ENCODE results near the gene DHRS7.

DNA sequence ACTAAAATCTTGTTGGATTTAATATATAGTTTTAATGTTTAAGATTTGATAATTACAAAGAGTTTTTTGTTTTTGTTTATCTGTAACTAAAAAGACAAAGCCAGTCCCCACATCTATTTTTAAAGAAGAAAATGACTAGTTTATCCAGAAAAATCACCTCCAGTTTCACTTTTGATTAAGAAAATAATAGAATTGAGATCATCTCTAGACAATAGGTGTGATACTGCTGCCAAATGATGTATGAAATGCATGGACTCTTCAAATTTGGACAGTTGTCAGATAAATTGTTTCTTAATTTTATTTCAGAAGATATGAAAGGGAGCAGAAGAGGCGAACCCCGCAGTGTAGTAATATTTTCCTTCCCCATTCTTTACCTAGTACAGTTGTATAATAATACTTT lies 53.5 kb downstream of the DHRS7 start:
- TF ChIP-seq, protein P1, sequence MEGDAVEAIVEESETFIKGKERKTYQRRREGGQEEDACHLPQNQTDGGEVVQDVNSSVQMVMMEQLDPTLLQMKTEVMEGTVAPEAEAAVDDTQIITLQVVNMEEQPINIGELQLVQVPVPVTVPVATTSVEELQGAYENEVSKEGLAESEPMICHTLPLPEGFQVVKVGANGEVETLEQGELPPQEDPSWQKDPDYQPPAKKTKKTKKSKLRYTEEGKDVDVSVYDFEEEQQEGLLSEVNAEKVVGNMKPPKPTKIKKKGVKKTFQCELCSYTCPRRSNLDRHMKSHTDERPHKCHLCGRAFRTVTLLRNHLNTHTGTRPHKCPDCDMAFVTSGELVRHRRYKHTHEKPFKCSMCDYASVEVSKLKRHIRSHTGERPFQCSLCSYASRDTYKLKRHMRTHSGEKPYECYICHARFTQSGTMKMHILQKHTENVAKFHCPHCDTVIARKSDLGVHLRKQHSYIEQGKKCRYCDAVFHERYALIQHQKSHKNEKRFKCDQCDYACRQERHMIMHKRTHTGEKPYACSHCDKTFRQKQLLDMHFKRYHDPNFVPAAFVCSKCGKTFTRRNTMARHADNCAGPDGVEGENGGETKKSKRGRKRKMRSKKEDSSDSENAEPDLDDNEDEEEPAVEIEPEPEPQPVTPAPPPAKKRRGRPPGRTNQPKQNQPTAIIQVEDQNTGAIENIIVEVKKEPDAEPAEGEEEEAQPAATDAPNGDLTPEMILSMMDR (conservative IDR thresholded peaks at IDR 0.05): no peak
- TF ChIP-seq ZFX (IDR thresholded peaks at IDR 0.05): no peak
